NCI-H2227 (cell line): ENCODE data around the gene IL10RB.
"Not testable (repeated sequence)": the region's sequence is repeated elsewhere in the genome, so short reads cannot be mapped to it uniquely, and the experiment has no call there.

Experiments
- DNase-seq: peaks from one replicate; lab custom pipeline; 2025; ENCODE audit not compliant: unreplicated experiment; lab: John Stamatoyannopoulos, UW

Gene IL10RB

DNA sequence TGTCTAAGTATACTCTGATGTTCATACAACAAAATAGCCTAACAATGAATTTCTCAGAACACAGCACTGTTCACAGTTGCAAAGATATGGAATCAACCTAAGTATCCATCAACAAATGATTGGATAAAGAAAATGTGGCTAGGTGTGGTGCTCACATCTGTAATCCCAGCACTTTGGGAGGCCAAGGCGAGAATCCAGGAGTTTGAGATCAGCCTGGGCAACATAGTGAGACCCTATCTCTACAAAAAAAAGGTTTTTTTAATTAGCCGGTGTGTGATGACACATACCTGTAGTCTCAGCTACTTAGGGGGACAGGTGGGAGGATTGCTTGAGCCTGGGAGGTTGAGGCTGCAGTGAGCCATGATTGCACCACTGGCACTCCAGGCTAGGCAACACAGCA is 25.8 kb upstream of the IL10RB start:
- DNase-seq: no peak

DNA sequence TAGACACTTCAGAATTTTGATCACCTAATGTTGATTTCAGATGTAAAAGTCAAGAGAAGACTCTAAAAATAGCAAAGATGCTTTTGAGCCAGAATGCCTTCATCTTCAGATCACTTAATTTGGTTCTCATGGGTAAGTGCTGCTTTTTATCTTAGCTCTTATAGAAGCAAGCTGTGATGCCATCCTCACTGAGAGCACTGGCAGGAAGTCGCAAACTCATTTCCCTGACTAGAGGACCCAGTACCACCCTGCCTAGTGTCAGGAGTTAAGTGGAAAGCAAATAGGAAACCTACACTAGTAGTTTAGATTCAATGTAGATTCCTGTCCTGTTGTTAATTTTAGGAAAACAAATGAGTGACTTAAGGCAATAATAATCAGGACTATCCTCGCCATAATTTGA is 24.3 kb upstream of the IL10RB start:
- DNase-seq: no peak

DNA sequence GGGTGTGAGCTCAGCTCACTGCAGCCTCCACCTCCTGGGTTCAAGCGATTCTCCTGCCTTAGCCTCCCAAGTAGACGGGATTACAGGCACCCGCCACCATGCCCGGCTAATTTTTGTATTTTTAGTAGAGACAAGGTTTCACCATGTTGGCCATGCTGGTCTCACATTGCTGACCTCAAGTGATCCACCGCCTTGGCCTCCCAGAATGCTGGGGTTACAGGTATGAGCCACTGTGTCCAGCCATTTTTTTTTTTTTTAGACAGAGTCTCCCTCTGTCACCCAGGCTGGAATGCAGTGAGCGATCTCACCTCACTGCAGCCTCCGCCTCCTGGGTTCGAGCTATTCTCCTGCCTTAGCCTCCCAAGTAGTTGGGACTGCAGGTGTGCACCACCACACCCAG is 23.3 kb upstream of the IL10RB start:
- DNase-seq: not testable (repeated sequence)

DNA sequence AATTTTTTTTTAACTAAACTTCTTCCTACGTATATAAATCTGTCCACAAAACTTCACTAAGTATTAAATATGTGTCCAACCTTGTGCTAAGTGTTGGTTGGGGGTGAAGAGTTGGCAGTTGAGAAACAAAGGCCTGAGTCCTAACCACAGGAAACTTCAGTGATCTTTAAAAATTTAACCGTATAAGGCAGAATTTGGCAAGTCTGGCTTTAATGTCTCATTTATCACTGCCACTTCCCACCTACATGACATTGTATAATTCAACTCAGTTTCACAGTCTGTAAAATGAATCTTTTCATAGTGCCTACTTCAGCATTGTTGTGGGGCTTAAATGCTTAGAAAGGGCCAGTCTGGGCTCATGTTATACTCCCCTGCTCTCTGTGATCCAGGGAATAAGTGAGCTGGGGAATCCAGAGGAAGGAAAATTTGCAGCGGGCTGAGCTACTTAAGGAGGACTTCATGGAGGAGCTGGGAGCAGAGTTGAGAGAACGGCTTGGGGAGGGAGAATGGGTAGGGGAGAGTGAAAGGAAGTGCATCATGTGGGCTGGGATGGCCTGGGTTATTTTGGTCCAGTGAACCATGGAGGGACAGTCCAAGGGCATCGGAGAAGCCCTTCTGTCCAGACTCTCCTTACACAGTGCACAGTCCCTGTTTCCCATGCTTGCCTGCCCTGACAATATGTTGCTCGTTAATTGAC is 21.9 kb upstream of the IL10RB start:
- no peak for DNase-seq

DNA sequence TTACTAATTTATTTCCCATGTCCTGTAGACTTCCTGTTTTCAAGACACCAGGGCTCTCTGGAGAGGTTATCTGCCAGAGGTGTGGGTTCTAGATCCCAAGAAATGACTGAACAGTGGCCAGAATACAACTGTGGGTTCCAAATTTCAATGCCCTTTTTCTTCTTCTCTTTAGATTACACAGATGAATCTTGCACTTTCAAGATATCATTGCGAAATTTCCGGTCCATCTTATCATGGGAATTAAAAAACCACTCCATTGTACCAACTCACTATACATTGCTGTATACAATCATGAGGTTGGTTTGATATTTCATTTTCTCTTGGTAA is 21.4 kb upstream of the IL10RB start:
- DNase-seq: no peak

DNA sequence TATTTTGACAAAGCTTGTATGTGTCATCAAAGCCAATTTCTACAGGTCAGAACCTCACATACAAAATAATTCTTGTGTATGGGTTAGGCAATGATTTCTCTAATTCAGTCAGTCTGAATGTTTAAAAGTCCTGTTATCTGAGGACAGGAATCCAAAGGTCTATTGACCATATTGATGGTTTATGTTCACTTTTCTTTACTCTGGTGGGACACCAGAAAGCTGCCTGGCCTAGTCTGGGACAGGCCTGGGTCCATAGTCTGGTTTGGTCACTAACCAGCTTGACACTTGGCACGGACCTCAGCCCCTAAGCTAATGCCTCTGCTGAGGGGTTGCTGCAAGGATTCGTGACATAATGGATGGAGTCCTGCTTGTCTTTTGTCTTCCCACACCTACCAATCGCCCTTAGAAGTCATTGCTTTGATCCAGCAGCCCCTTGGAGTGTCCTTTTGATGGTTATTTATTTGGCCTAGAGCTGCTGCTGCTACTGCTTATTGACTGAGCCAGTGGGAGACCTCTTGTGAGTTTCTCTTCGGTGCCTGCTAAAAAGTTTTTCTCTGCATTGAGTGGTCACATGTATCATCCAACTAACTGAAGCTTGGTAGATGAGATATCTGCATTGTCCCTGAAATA is 20.8 kb upstream of the IL10RB start:
- DNase-seq: no peak

DNA sequence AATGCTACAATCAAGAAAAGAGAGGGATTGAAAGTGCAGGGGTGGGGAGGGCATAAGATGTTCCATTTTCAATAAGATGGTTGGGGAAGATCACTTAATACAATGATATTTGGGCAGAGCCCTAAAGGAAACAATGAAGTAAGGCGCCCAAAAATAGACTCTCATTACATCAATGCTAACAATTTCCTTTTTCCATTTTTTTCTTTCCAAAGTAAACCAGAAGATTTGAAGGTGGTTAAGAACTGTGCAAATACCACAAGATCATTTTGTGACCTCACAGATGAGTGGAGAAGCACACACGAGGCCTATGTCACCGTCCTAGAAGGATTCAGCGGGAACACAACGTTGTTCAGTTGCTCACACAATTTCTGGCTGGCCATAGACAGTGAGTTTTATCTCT is 19.7 kb upstream of the IL10RB start:
- DNase-seq: no peak

DNA sequence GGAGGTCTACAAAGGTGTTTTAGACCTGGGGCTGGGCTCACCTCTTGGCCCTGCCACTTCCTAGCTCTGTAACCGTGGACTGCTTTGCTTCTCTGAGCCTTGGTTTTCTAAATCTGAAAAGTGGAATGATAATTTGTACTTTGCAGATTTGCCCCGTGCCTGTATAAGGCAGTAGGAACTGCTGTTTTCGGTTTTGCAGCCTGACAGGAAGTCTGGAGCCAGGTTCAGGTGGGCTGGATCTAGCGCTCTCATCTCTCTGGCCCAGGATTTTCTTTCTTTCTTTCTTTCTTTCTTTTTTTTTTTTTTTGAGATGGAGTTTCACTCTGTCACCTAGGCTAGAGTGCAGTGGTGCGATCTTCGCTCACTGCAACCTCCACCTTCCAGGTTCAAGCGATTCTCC is 19.2 kb upstream of the IL10RB start:
- no peak for DNase-seq

DNA sequence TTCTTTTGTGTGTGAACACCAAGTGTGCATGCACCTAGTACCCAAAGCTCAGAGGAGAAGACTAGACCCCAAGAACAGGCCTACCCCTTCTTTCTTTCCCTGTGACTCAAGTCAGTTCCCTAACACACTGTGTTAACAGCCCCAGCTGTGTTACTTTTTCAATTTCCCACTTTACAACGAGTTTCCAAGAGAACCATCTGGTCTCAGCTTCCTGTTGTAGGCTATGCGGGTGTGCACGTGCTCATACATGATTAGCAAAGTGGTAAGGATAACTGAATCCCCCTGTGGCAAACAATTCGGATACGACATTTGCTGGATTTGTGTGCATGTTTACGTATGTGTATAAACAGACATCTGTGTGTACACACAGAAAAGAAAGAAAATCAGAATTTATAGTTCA is 18.6 kb upstream of the IL10RB start:
- DNase-seq: no peak

DNA sequence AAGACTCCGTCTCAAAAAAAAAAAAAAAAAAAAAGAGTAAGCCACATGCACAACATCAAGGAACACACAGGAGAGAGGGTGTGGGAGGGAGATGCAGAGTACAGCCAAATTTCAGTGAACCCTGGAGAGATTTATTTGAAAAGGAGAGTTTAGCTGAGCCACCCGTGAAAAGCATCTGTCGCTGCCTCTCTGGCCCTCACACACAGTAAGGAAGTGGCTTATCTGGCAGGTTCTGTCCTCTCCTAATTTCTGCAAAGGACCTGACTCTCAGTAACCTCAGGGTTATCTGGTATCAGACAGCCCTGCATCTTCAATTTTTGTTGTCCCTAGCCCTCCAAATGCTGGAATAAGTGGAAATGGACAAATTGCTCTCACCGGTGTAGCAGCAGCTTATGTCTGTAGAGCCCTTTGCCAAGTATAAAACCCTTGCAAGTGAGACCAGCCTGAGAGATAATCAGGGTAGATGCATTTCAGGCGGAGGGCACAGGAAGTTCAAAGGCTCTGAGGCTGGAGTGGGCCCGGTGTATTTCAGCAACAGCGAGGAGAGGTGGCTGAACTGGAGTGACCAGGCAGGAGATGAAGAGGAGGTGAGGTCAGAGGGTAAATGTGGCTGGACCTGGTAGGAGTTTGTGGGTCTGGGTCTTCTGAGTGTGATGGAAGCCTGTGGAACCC is 16.7 kb upstream of the IL10RB start:
- no peak for DNase-seq

DNA sequence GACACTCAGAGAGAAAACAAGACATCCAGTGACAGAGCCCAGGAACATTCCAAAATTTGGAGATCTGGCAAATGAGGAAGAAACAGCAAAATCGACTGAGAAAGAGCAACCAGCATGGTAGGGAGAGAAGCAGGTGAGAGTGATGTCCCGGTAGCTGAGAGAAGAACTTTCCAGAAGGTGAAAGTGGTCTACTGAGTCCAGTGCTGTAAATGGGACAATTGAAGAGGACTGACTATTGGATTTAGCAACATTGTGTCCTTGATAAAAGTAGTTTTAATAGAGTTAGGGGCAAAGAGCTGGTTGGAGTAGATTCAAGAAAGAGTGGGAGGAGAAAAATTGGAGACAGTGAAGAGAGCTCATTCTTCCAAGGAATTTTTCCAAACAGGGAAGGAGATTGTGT is 15.0 kb upstream of the IL10RB start:
- DNase-seq: no peak

DNA sequence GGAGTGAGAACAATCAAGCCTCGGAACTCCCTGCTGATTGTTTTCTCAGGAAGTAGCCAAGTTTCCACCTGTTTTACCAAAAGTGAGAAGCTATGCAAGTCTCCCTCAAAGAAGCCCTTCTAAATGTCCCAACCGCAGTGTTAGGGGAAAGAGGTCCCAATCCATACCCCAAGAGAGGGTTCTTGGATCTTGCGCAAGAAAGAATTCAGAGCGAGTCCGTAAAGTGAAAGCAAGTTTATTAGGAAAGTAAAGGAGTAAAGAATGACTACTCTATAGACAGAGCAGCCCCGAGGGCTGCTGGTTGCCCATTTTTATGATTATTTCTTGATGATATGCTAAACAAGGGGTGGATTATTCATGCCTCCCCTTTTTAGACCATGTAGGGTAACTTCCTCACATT is 12.8 kb upstream of the IL10RB start:
- DNase-seq: not testable (repeated sequence)

DNA sequence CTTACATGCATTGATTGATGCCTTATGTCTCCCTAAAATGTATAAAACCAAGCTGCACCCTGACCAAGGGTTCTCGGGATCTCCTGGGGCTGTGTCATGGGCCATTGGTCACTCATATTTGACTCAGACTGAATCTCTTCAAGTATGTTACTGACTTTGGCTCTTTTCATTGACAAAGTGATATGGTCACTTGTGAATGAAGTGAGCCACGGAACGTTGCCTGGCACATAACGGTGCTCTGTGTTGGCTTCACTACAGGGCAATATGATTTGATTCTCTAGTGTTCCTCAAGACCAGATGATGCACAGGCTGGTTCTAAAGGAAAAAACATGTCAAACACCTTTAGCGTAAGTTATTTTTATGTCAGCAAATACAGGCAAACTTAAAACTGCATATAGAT is 11.4 kb upstream of the IL10RB start:
- no peak for DNase-seq

DNA sequence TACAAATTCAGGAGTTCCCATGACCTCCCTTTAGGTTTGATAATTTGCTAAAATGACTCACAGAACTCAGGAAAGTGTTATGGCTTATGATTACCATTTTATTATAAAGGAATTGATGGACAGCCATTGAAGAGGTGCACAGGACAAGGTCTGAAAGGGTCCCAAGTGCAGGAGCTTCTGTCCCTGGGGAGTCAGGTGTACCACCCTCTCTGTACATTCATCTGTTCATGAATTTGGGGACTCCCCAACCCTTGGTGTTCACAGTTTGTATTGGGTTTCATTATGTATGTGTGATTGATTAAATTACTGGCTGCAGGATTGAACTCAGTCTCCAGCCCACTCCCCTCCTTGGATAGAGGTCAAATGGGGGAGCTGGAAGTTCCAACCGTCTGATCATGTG is 10.8 kb upstream of the IL10RB start:
- DNase-seq: no peak

DNA sequence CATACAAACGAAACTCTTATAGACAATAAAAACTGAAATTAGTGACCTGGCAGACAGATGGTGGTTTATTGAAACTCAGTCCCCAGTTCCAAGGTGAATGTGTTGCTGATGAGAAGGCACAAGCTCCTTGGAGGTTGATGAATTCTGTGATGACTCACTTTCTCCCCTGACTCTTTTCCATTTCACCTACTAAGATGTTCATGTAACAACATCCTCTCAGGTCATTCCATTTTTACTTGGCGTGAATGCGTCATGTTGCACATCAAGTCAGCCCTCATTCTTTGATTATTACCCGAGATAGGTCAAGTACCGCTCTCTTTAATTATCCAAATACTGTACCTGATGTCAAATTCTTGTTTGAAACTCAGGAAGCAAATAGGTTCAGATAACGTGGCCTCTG is 10.1 kb upstream of the IL10RB start:
- DNase-seq: no peak

DNA sequence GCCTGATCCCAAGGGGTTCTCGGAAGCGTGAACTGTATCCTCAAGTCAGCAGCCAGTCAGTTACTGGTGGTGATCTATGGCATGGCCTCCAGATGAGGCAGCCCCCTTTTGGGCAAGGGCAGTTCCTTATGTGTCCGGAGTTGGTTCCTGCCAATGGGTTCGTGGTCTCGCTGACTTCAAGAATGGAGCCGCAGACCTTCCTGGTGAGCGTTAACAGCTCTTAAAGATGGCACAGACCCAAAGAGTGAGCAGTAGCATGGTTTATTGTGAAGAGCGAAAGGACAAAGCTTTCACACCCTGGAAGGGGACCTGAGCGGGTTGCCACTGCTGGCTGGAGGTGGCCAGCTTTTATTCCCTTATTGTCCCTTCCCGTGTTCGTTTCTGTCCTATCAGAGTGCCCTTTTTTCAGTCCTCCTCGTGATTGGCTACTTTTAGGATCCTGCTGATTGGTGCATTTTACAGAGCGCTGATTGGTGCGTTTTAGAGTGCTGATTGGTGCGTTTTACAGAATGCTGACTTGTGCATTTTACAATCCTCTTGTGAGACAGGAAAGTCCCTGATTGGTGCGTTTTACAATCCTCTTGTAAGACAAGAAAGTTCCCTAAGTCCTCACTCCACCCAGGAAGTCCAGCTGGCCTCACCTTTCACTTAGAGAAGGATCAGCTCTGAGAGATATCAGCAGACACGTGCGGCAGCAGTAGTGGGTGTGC is 8.9 kb upstream of the IL10RB start:
- DNase-seq: no peak

DNA sequence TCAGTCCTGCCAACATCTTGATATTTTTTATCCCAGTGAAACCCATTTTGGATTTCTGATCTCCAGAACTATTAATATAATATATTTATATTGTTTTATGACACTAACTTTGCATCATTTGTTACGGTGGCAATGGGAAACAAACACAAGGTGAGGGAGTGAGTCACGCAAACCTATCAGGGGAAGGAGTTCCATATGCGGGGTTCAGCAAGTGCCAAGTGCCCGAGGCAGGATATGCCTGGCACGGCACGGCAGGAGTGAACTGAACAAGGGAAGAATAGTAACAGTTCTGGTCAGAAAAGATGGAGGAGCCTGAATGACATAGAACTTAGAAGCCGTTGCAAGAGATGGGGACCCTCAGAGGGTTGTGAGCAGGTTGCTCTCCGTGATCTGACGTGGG is 7.7 kb upstream of the IL10RB start:
- no peak for DNase-seq

DNA sequence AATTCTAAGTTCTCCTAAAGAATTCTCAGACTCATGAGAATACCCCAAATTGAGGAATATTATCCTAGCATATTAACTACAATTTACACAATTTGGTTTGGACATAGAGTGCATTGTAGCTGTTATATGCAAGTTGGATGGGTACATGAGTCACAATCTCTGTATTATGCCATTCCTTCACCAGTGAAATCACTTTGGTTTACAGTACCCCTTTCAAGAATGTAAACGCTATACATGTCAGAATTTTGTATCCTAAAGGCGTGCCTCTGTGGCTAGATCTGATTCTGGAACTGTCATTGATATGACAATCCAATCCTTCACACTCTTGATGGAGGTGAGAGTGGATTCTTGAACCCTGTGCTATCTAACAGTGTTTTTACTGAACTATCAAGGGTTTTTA is 6.7 kb upstream of the IL10RB start:
- DNase-seq: no peak

DNA sequence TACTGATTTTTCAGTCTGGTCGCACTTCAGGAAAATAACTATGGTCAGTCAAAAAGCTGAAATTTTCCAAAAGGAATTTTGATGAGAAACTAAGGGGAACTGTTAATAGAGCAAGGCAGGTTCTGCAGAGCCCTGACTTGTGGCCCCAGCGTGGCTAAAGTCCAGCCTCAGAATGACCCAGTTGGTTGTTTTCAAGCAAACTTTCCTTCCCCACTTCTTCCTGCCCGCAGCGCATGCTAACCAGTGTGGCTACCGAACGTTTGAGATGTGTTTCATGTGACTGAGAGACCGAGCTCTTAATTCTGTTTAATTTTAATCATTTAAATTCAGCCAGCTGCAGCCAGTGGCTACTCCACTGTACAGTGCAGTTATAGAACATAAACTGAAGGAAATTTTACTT is 6.2 kb upstream of the IL10RB start:
- no peak for DNase-seq

DNA sequence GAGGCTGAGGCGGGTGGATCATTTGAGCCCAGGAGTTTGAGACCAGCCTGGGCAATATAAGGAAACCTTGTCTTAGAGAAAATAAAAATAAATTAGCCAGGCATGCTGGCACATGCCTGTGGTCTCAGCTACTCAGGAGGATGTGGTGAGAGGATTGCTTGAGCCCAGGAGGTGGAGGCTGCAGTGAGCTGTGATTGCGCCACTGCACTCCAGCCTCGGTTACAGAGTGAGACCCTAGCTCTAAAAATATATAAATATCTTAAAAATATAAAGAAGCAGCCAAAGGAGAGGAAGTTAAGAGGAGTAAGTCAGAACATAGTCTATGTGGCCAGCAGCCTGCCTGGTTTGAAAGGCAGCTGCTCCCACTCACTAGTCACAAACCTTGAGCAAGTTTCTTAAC is 4.5 kb upstream of the IL10RB start:
- no peak for DNase-seq

DNA sequence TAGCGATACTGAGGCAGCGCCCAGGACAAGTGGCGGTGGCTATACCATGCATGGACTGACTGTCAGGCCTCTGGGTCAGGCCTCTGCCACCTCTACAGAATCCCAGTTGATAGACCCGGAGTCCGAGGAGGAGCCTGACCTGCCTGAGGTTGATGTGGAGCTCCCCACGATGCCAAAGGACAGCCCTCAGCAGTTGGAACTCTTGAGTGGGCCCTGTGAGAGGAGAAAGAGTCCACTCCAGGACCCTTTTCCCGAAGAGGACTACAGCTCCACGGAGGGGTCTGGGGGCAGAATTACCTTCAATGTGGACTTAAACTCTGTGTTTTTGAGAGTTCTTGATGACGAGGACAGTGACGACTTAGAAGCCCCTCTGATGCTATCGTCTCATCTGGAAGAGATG is 3.2 kb upstream of the IL10RB start:
- no peak for DNase-seq

DNA sequence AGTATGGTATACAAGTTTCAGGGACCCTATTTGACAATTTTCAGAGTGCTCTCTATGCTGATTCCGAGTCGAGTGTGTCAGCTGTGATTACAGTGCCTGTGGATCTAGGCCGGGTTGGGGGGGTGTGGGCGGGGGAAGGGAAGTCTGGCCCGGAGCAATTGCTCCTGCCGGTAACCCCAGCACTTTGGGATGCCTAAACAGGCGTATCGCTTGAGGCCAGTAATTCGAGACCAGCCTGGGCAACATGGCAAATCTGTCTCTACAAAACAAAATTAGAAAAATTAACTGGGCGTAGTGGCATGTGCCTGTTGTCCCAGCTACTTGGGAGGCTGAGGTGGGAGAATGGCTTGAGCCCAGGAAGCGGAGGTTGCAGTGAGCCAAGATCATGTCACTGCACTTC is 1.6 kb upstream of the IL10RB start:
- DNase-seq: no peak
